Left ventricle myocardium superior (tissue), 1 donor: ENCODE measurements around the gene NOS1AP. TPM values are rescaled to one million over a fixed set of nuclear protein-coding genes. Genes with fewer than 3 reads are reported as not detected.
A peak's percentile ranks its signal among the peaks of the same experiment; 100 is the strongest.

Source experiments
- ATAC-seq: fragments of 200-7000 bp; cut with Tn5 transposase; one replicate; pipeline ENCODE4 v1.9.1; 2020; ENCODE audit warnings: mild to moderate bottlenecking, moderate library complexity
- DNase-seq: peaks from one replicate; pipeline ENCODE4 v3.0.0-alpha.2; 2020
- intact Hi-C: fragments of 100-400 bp; cut with micrococcal nuclease; formaldehyde crosslinking; loops from one replicate; pipeline ENCODE4 v1.11.0; 2022
- total RNA-seq: library from RNA; stranded (reverse); fragmentation: NEBNext Ultra II Directional; extraction: Animal tissue kit (Norgen Biotek cat#: 25700); gene quantifications from one replicate; pipeline ENCODE4 v1.2.1, GENCODE V29; 2021
- donor health status: DM: no; HTN: yes; CAD: no; lungs with severe emphysema.

NOS1AP gene
- total RNA-seq, 1 donor from 2014 or later = 5.0 TPM

DNA sequence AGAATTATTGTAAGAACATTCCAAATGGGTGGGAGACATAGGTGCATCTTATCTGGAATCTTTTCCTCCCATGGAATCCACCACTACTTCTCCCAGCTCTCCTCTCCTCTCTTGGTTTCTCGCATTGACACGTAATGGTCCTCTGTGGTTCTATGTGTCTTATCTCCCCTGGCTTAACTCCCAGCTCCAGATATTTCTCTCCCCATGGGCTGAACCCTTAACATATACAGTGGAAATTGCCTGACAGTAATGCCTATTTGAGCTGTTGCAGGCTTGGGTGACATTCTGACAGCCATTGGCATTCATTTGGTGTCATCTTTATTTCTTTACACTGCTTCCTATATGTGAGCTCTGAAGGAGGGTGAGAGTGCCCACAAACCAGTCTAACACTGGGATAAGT lies 188.9 kb downstream of the NOS1AP start:
- intact Hi-C loops = no loop called here
- ATAC-seq (no peak), DNase-seq (no peak)

- intact Hi-C loops = no loop called here
- ATAC-seq = no peak
- DNase-seq = no peak
Observed at GRCh38 chr1:162259894-162260455, 190.5 kb downstream of the NOS1AP start.

- intact Hi-C loops = no loop called here
- no peak for ATAC-seq
Observed at GRCh38 chr1:162264108-162264507, 194.6 kb downstream of the NOS1AP start.

DNA sequence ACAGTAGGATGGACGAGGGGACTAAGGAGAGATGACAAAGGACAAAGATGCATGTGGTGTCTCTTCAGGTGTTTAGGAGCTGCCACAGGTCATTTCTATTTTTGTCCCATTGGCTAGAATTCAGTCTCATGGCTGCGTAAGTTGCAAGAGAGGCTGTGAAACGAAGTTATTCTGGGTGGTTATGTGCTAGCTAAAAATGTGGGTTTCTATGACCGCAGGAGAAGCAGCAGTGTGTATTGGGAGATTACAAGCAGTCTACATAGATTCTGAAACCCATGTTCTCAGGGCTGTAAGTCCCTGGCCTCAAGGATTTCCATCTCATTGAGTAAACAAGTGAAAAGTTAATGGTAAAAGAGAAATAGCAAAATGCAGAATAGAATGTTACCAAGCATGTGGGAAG lies 196.5 kb downstream of the NOS1AP start:
- DNase-seq (no peak), ATAC-seq (no peak)
- intact Hi-C loops = no loop called here

More at GRCh38 chr1:162264108-162264507, 194.6 kb downstream of the NOS1AP start:
- no peak for DNase-seq

GRCh38 chr1:162270016-162270770 lies 200.7 kb downstream of the NOS1AP start:
- DNase-seq (no peak), ATAC-seq (no peak)
- intact Hi-C loops = no loop called here

DNA sequence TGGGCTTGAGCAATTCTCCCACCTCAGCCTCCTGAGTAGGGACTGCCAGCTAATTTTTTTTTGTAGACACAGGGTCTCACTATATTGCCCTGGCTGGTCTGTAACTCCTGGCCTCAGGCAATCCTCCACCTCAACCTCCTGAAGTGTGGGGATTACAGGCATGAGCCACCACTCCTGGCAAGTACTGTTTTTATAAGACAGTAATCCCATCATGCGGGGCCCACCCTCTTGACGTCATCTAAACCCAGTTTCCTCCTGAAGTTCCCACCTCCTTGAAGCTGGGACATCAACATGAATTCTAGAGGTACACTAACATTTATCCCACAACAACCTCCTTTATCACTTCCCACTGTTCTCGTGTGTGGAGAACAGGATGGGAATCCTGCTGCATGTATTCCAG lies 202.5 kb downstream of the NOS1AP start:
- no peak for ATAC-seq
- intact Hi-C loops = no loop called here

GRCh38 chr1:162272419-162272818 lies 202.9 kb downstream of the NOS1AP start:
- DNase-seq = no peak
- intact Hi-C loops = no loop called here
- ATAC-seq = no peak

More for the DNA sequence above, 202.5 kb downstream of the NOS1AP start:
- no peak for DNase-seq

DNA sequence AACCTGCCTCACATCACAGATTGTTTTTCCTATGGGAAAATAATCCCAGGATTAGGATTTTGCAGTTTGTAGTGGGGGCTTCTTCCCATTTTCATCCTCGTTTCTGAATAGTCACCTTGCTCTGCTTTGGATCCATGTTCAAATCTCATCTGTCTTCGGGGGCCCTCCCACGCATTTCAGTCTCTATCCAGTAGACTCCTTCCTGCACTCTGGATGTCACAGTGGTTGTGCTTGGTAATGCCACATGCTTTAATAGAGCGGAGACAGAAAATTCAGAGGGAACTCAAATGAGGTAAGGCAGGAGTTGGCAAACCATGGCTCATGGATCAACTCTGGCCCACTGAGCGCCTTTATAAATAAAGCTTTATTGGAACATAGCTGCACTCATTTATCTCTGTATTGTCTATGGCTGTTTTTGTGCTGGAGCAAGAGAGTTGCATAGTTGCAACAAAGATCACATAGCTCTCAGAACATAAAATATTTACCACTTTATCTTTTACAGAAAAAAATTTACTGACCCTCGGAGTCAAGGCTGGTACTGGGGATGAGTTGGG lies 206.2 kb downstream of the NOS1AP start:
- ATAC-seq (no peak), DNase-seq (no peak)
- intact Hi-C loops = loop anchor here (5.0 kb wide), 1 partner anchor 218 kb away; no protein-coding TSS in a partner anchor

DNA sequence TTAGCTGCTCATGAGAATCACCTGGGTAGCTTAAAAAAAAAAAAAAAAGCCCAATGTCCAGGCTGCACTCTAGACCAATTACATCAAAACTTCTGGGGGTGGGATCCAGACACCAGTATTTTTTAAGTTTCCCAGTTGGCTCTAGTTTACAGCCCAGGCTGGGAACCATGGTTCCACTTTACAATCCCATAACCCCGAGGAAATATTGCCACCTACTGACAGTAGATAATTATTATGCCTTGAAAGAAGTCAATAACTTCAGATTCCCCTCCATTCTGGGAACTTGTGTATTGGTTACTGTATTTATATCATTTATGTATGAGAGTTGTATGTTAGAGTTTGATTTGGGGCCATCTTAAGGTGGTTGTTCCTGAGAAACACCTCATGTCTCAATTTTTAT lies 207.0 kb downstream of the NOS1AP start:
- intact Hi-C loops = loop anchor here (5.0 kb wide), 1 partner anchor 219 kb away; no protein-coding TSS in a partner anchor
- peak; percentile 18 for ATAC-seq
- DNase-seq = no peak

DNA sequence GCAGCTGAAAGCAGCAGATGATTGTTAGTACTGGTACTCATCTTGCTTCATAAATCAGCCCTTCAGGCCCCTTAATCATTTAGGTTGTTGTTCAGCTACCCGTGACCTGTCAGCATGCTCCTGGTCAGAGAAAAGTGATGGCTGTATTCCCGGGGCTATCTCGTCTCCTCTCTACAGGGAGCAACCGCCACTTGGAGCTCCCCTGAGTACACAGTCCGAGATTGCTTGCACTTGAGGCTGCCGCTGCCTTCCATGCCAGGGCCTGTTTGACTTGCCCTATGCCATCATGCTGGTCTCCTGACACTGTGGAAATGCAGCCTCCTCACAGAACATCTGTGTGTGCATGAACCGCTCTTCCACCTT lies 209.6 kb downstream of the NOS1AP start:
- intact Hi-C loops = loop anchor here (5.0 kb wide), 1 partner anchor 222 kb away; no protein-coding TSS in a partner anchor
- ATAC-seq (peak; percentile 93), DNase-seq (peak; percentile 72)

DNA sequence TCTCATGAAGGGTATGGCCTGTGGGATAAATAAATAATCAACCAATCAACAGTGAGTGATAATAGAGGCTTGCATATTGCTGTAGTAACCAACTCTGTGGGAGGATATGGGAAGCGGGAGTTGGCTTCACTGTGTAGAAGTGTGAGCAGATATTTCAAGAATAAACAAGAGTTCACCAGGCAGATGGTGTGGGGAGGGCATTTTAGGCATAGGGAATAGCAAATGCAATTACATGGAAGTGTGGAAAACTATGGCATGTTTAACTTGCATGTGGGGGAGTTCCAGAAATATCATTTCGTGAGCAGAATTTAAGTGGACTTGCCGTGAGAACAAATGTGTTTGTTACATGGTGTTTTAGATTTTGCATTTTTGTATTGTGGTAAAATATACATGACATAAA lies 211.9 kb downstream of the NOS1AP start:
- no peak for DNase-seq
- intact Hi-C loops = no loop called here
- ATAC-seq = no peak

GRCh38 chr1:162283657-162284056 lies 214.2 kb downstream of the NOS1AP start:
- peak; percentile 66 for ATAC-seq
- intact Hi-C loops = no loop called here
- peak; percentile 69 for DNase-seq

- DNase-seq (no peak), ATAC-seq (no peak)
- intact Hi-C loops = no loop called here
Observed at GRCh38 chr1:162284206-162284955, 214.9 kb downstream of the NOS1AP start.

GRCh38 chr1:162285149-162285561 lies 215.7 kb downstream of the NOS1AP start:
- ATAC-seq (peak; percentile 92), DNase-seq (peak; percentile 41)
- intact Hi-C loops = no loop called here

GRCh38 chr1:162291000-162291399 lies 221.5 kb downstream of the NOS1AP start:
- ATAC-seq = no peak
- intact Hi-C loops = no loop called here
- no peak for DNase-seq

- DNase-seq = no peak
- intact Hi-C loops = no loop called here
- no peak for ATAC-seq
Observed at GRCh38 chr1:162292422-162292849, 222.9 kb downstream of the NOS1AP start.

- ATAC-seq (no peak), DNase-seq (no peak)
- intact Hi-C loops = no loop called here
Observed at GRCh38 chr1:162293073-162293692, 223.7 kb downstream of the NOS1AP start.

DNA sequence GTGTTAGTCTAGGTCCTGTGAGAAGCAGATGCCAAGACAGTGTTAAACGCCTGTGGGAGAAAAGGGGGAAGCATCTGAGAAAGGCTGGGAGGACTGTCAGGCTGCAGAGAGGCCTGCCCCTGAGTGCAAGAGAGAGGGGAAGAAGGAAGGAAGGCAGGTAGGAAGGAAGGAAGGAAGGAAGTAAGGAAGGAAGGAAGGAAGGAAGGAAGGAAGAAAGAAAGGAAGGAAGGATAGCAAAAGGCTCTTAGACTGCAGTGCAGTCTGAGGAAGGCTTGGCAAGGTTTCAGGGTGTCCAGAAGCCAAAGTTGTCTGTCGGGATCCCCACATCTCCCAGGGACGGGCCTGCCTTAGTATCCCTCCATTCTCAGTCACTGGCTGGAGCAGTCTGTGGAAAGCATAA lies 224.5 kb downstream of the NOS1AP start:
- DNase-seq (no peak), ATAC-seq (no peak)
- intact Hi-C loops = no loop called here

DNA sequence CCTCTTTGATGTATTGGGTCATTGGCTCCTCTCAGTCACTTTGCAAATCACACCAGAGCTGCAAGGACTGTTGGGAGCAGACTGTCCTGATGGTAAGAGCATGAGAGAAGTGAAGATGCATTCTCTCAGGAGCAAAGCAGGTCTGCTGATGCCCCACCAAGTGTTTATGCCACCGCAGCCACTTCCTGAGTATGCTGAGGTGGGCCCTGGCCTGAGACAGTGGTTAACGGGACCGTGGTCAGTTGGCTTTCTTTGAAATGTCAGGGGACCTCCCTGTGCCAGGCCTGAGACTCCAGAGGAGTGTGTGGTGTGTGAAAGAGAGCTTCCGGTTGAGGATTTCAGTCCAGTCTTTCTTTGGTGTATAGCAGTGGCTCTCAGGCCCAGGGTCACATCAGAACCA lies 227.7 kb downstream of the NOS1AP start:
- intact Hi-C loops = no loop called here
- ATAC-seq = no peak
- DNase-seq = no peak
